GM21529 (cell line): ENCODE results near the gene TCF21.
A peak's percentile ranks its signal among the peaks of the same experiment; 100 is the strongest.

Source experiments
- ATAC-seq: cut with Tn5 transposase; IDR thresholded peaks from one replicate; pipeline ENCODE4 v1.9.1; 2021; ENCODE audit not compliant: unreplicated experiment

TCF21 gene

GRCh38 chr6:133889557-133890403 lies 867 bp downstream of the TCF21 start:
- no peak for ATAC-seq

GRCh38 chr6:133890711-133891148 lies 1.8 kb downstream of the TCF21 start:
- ATAC-seq = no peak

DNA sequence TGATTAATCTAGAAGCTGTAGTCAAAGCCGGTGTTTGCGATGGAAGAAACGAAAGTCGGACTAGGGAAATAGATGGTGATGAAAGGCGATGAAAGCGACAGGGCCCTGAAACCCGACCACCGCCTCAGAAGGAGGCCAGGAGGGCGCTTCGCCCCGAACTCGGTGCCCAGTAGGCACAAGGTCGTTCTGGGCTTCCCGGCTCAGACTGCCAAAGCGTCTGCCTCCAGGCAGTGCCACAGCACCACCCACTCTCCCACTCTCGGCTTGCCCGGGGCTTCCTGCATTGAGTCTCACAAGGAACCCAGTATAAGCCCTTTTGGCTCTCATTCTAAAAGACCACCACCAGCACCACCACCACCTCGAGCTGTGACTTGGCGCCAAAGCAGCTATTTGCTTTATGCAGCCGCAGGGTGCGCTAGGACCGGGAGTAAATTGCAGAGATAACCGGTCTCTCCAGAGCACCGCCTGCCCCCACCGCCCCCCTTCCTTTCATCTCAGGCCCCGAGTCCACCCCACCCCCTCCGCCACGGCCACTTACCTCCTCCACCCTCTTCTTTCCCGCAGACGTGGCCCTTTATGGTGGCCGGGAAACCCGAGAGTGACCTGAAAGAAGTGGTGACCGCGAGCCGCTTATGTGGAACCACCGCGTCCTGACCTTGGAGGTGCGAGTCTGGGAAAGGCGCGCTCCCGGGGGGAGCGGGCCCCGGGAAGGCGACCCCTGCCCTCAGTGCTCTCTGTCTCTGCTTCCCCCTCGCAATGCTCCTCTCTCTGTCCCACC lies 2.4 kb downstream of the TCF21 start:
- ATAC-seq = no peak

GRCh38 chr6:133891927-133892812 lies 3.3 kb downstream of the TCF21 start:
- ATAC-seq = no peak

DNA sequence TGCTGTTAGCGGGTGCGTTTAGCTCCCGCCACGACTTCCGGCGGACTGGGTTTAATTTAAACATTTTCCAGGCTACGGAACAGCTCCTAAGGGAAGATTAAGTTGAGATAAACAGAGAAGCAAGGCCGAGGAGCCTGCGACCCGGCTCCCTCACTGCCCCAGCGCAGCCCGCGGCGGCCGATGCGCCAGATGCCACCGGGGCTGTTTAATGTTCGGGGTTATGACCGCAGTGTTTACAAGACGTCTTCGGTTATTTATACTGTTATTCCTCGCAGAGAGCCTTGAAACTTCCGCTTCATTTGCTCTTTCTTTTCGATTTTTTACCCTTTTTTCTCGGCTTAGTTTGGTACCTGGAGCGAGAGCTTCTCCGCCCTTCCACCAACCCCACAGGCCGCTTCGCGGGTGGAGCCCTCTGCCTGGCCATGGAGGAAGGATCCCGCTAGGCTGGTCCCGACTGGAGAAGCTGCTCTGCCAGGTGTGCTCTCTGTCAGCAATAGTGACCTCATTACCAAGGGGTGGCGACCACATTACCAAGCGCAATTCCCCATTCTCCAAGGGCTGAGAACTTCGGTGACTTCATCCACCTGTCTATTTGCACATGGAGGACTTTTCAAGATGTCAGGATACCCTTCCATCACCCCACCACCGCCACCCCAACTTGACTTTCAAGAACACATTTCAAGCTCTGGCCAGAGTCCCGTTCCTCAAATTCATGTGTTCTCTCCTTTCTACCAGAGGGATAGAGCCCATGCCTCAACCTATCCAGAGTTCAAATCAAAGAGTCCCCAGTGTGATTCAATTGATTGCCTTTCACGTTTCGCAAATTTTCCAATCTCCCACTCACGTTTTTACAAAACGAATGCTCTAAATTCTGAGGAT lies 4.1 kb downstream of the TCF21 start:
- ATAC-seq = no peak

DNA sequence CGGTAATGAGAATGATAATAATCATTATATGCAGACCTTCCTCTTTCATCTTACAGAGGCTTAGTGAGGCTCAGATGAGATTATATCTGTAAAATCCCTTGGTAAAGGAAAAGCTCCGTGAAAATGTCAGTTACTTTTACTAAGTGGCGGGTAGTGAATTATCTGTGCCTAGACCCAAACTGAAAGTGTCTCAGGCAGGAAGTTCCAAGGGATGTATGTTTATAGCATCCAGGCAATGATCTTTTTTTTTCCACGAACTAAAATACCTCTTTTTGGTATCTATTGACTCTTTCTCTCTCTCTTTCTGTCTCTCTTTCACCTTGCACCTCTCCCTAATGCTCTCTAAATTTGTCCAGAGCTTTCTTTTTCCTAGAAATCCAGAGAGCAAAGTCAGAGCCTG lies 5.0 kb downstream of the TCF21 start:
- no peak for ATAC-seq

DNA sequence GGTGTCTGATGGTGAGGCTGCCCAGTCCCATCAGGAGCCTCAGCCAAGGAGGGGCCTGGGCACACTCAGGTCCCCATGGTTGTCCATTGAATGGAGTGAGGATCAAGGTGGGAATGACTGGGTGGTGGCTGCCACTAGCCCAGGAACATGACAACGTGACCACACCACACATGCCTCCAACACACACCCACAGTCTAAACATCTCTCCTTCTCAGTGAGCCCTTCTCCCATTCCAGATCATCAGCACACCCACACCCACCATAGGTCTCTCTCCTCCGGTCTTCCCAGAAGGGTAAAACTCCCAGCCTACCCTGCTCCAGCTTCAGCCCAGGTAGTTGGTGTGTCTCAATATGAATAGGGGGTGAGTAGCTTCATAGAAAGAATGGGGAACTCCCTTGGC lies 5.5 kb downstream of the TCF21 start:
- no peak for ATAC-seq

DNA sequence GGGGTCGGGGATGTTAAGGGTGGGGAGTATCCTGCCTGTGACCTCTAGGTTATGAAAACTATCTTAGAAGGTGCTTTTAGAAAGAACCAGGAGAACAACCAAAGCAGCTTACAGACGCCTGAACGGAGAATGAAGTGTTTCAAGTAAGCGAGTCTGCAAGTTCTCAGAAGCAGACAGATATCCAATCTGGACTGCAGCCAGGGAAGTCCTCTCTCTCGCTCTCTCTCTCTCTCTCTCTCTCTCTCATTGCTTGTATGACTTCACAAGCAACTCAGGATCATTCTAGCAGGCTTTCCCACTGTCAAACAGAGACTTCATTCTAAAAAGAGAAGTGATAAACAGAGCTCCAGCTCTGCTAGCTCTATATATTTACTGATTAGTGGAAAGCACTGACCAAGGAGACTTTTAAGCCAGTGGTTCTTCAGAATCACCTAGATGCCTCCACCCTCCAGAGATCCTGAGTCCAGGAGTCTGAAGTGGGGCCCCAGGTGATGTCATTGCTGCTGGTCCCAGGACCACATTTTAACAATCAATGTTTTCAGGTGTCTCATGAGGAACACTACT lies 6.0 kb downstream of the TCF21 start:
- ATAC-seq = no peak

DNA sequence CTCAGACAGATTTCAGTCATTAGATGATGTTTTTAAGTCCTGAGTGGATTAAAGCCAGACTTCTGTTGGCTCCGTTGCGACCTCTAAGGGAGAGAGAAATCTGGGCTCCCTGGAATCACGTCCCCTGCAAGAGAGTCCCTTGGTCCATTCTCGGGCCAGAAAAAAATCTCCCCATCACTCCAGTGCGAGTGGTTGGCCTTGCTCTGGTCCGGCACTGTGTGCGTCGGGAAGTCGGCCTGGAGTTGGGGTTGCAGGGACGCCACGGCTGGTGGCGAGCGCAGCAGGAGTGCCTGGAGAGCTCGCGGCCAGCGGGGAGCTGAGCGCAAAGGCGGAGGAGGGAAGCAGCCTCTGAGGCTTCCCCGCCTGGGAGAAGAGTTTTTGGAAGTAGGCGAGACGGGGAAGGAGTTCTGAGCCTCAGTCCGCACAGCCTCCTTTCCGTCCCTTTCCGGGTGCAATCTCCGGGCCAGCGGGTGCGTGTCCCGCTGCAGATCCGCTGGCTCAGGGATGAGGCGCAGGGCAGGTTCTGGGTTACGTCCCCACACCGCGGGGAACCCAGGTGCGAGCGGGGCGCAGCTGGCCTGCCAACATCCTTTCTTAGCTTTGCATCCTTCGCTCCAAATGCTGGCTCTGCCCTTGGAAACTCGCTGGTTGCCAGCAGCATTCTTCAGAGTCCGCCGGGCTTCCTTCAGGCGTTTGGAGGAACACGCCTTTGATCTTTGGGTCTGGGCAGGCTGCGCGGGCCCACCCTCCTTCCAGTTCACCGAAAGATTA lies 6.8 kb downstream of the TCF21 start:
- no peak for ATAC-seq

DNA sequence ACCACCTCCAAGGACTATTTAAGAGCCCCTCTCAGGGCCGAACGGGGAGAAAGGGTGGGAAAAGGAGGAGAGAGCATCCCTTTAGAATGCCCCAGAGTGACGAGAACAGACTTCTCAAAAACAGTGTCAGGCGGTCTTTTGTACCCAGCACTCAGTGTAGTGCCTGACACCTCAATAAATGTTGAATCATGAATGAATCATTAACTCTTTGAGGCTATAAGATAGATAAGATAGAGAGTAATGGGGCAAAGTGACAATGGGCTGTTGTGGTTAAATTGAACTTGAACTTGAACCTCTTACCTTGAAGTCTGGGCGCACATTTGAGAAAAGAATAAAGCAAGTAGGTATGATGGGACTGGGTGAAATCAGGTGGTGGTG lies 7.4 kb downstream of the TCF21 start:
- ATAC-seq = no peak

DNA sequence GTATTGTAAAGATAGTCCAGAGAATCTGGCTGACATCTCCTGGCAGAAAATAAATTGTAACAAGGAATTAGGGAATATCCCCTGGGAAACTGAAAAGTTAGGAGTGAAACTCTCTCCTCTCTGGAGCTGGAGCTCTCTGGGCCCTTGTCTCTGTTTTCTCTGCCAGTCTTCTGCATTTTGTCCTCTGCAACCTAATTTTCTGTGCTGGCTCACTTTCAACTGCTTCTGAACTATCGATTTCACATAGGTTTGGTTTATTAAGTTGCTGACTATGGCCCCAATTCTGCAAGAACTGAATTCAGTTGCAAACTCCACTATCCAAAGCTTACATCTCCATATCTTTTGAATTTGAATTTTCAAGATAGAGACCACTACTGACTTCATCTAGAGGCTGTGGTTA lies 9.3 kb downstream of the TCF21 start:
- ATAC-seq = no peak

DNA sequence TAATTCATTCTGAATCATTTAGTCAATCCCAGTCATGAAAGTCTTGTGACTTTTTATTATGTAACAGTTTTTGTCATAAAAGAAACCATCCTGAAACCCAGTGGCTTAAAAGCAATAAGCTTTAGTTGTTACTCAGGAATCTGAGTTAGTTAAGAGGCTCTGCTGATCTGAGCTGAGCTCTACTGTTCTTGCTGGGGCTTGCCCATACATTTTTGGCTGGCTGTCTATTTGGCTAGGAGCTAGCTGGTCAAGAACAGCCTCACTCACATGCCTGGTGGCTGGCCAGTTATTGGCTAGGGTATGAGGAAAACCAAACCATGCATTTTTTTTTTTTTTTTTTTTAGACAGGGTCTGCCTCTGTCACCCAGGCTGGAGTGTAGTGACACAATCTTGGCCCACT lies 10.6 kb downstream of the TCF21 start:
- no peak for ATAC-seq

DNA sequence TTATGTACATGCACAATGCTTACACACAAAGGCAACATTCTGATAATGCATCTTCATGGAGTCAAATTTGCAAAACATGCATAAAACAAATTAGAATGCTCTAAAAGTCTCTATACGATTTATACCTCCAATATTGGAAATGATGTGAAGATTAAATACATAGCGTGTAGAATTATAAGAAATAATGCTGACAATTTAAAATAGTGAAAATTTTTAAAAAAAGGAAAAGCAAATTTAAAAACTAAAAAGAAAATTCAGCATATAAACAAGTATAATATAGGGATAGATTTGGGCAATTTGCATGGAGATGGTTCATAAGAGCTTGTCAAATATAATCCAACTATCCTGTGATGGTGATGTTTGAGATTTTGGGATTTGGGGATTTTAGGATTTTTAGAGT lies 14.9 kb downstream of the TCF21 start:
- ATAC-seq = no peak

- ATAC-seq = no peak
Observed at GRCh38 chr6:133906050-133906449, 17.1 kb downstream of the TCF21 start.

DNA sequence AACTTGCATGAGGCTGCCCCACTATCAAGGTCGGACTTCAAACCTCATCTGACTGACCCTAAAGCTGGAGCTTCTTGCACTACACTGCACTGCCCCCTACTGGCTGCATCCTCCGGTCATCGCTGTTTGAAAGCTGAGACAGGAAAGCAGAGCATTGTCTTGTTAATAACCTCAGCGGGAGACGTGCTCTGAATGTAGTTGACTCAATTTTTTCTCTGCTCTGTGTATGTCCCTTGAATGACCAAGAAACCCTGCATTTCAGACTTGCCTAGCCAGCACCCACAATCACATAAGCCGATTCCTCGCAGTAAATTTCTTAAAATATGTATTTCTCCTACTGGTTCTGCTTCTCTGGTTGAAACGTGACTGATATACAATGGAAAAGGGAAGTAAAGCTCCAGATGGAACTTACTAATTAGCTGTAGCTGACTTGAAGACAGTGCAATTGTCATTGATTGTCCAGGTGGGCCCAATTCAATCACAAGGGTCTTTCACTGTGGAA lies 27.8 kb downstream of the TCF21 start:
- ATAC-seq = peak; percentile 81

DNA sequence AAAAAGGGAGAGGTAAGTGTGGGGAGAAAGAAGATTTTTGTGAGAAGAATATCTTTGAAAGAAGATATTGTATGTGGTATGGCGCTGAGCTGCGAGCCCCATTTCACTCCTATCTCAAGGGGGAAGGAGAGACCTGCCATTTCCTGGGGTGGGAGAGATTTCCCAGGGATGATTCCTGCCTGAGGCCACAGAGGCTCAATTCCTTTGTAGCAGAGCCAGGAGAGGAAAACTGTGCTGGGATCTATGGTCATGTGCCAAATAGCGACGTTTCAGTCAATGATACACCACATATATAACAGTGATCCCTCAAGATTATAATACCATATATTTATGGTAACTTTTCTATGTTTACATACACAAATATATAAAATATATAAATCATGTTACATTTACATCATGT lies 28.9 kb downstream of the TCF21 start:
- ATAC-seq = no peak

GRCh38 chr6:133918208-133918930 lies 29.5 kb downstream of the TCF21 start:
- no peak for ATAC-seq

DNA sequence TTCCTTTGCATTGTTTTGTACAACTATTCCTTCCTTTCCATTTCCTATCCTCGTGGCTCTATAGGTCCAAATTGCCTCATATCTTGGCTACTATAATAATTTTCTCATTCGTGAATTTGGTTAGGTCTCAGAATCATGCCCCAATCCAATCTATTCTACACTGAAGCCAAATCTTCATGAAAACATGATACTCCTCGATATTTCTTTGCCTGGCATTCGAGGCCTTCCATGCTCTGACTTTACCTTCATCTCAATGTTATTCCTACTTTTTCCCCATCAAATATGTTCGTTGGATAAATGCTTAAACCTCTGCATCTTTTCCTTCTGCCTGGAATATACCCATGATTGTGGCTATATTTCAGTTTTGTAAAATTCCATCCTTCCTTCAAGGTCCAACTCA lies 30.4 kb downstream of the TCF21 start:
- ATAC-seq = no peak
